Kidney (tissue), 14 donors: Measurements from ENCODE around the gene MLST8. TPM values are rescaled to one million over a fixed set of nuclear protein-coding genes. Genes with fewer than 3 reads are reported as not detected.

ENCODE experiments used
- DNase-seq, 5 donors: peaks; one replicate each; pipeline ENCODE4 v3.0.0-alpha.2; 2013 to 2020
- FAIRE-seq: peaks from 2 replicates; lab custom pipeline; 2012; peaks lifted over from hg19 to GRCh38; lab: Jason Lieb, UNC
- H3K27ac ChIP-seq, 2 donors: one replicate each; pipeline ENCODE4 v1.7.0; 2013; ENCODE audit warnings: low read depth in 2 of 2, low read length in 2 of 2, inconsistent platforms in 1 of 2
- H3K27me3 ChIP-seq: one replicate; pipeline ENCODE4 v1.7.1; 2013; ENCODE audit warnings: low read length, inconsistent platforms; ENCODE audit not compliant: control insufficient read depth, insufficient read depth
- H3K36me3 ChIP-seq, 3 donors: one replicate each; pipeline versions ENCODE4 v1.7.0 to v1.7.1; 2013; ENCODE audit warnings: low read length in 3 of 3, control low read depth in 1 of 3, inconsistent platforms in 1 of 3; ENCODE audit not compliant: insufficient read depth in 3 of 3, control insufficient read depth in 2 of 3
- H3K4me1 ChIP-seq, 3 donors: one replicate each; pipeline versions ENCODE4 v1.7.0 to v1.7.1; 2013; ENCODE audit warnings: low read length in 3 of 3, inconsistent platforms in 1 of 3, low read depth in 1 of 3; ENCODE audit not compliant: control insufficient read depth in 2 of 3, insufficient read depth in 2 of 3
- H3K4me3 ChIP-seq, 3 donors: one replicate each; pipeline versions ENCODE4 v1.7.0 to v1.8.1; 2013; ENCODE audit warnings: low read length in 3 of 3, control low read depth in 1 of 3, inconsistent platforms in 1 of 3
- H3K9ac ChIP-seq, 3 donors: one replicate each; pipeline versions ENCODE4 v1.7.0 to v1.7.1; 2013; ENCODE audit warnings: low read length in 3 of 3, control low read depth in 1 of 3, inconsistent platforms in 1 of 3
- H3K9me3 ChIP-seq, 3 donors: one replicate each; pipeline versions ENCODE4 v1.7.0 to v1.7.1; 2013; ENCODE audit warnings: low read length in 3 of 3, control low read depth in 1 of 3, inconsistent platforms in 1 of 3; ENCODE audit not compliant: control insufficient read depth in 2 of 3, insufficient read depth in 1 of 3
- intact Hi-C: fragments of 100-400 bp; cut with DNase I; formaldehyde crosslinking; loops from one replicate; pipeline ENCODE4 v1.11.1; 2022
- polyA plus RNA-seq: library from polyadenylated mRNA; stranded (reverse); fragments of 350-450 nt; fragmentation: Illumina TruSeq; extraction: RNeasy Lipid Tissue Mini Kit (QIAGEN cat#74804); gene quantifications from one replicate; pipeline ENCODE4 v1.2.3, GENCODE V29; 2014; ENCODE audit warnings: low read depth, low replicate concordance; ENCODE audit not compliant: insufficient read depth
- total RNA-seq: library from RNA; stranded (reverse); fragmentation: NEBNext Ultra II Directional; extraction: Animal tissue kit (Norgen Biotek cat#: 25700); gene quantifications from one replicate; pipeline ENCODE4 v1.2.1, GENCODE V29; 2021
- TF ChIP-seq, protein P1 (sequence below): IDR thresholded peaks from 3 replicates; pipeline ENCODE4 v1.5.1; 2012; ENCODE audit warnings: mild to moderate bottlenecking, moderate library complexity, borderline replicate concordance; ENCODE audit not compliant: insufficient read depth; ENCODE audit errors: extremely low read depth
- donor health status: control.
- donor health status: control.
- donor health status: control.
- donor health status: control.
- donor health status: control.
- donor health status: DM: yes; HTN: yes; CAD: no.
- donor health status: Normal renal cell carcinoma (clear cell type).

Gene MLST8
- total and polyA plus RNA-seq, 2 donors from 2014 or later: 34.0 to 63.3 TPM

DNA sequence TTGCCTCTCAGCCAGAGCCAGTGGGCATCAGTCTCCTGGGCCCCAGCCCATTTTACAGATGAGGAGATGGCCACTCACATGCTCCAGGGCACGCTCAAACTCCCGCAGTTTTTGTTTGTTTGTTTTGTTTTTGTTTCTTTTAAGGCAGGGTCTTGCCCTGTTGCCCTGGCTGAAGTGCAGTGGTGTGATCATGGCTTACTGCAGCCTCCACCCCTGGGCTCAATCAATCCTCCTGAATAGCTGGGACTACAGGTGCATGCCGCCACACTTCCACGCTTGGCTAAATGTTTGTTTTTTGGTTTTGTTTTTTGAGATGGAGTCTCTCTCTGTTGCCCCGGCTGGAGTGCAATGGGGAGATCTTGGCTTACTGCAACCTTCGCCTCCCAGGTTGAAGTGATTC, 21.7 kb downstream of the MLST8 start:
- no peak overlapping the region for H3K4me3 ChIP-seq
- FAIRE-seq (no peak), DNase-seq (no peak)
- H3K9me3 ChIP-seq: no peaks in the 10 kb centered on the region
- H3K4me1 ChIP-seq: peaks cover 0 to 6% (median 3%) of the 10 kb centered on the region in 3 donors
- no peaks in the 10 kb centered on the region for H3K27me3 ChIP-seq
- intact Hi-C loops: no loop called here
- no peak overlapping the region for H3K27ac ChIP-seq
- TF ChIP-seq, protein P1, sequence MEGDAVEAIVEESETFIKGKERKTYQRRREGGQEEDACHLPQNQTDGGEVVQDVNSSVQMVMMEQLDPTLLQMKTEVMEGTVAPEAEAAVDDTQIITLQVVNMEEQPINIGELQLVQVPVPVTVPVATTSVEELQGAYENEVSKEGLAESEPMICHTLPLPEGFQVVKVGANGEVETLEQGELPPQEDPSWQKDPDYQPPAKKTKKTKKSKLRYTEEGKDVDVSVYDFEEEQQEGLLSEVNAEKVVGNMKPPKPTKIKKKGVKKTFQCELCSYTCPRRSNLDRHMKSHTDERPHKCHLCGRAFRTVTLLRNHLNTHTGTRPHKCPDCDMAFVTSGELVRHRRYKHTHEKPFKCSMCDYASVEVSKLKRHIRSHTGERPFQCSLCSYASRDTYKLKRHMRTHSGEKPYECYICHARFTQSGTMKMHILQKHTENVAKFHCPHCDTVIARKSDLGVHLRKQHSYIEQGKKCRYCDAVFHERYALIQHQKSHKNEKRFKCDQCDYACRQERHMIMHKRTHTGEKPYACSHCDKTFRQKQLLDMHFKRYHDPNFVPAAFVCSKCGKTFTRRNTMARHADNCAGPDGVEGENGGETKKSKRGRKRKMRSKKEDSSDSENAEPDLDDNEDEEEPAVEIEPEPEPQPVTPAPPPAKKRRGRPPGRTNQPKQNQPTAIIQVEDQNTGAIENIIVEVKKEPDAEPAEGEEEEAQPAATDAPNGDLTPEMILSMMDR: no peak
- no peak overlapping the region for H3K9ac ChIP-seq
- H3K36me3 ChIP-seq: peaks cover 0 to 21% (median 9%) of the 10 kb centered on the region in 3 donors

DNA sequence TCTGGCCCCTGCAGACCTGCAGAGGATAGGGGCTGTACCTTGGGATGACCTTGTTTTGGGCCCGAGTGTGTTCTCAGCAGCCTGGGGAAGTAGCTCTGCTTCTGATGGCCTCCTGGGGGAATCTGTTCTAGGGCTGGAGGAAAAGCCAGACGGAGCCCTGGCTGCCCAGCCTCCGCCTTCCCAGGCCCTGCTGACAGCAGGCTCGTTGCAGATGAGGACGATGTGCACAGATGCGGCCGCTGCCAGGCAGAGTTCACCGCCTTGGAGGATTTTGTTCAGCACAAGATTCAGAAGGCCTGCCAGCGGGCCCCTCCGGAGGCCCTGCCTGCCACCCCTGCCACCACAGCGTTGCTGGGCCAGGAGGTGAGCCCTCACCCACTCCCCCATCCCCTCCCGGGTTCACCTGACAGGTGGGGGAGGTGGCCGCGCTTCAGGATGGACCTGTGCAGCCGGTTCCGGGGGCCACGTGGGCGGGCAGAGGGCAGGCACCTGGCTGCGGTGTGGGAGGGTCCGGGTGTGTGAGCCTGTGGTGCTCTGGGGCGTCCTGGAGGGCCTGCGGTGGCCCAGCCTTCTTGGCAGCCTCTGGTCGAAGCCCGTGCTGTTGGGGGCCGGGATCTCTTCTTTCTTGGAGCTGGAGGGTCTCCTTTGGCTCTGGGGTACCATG, 23.0 kb downstream of the MLST8 start:
- DNase-seq (peak in 1 of 5 donors; percentile 64), FAIRE-seq (no peak)
- Histone ChIP-seq H3K36me3 (peaks cover 0 to 26% (median 10%) of the 10 kb centered on the region in 3 donors), H3K9ac (no peak overlapping the region), H3K4me1 (peaks cover 0 to 6% (median 3%) of the 10 kb centered on the region in 3 donors), H3K4me3 (no peak overlapping the region), H3K27me3 (no peaks in the 10 kb centered on the region), H3K9me3 (no peaks in the 10 kb centered on the region), H3K27ac (no peak overlapping the region)
- intact Hi-C loops: no loop called here
- TF ChIP-seq, protein P1: no peak

- no peak overlapping the region for H3K9ac ChIP-seq
- intact Hi-C loops: no loop called here
- no peak overlapping the region for H3K4me3 ChIP-seq
- DNase-seq: no peak
- FAIRE-seq: no peak
- H3K9me3 ChIP-seq: no peaks in the 10 kb centered on the region
- H3K36me3 ChIP-seq: peaks cover 0 to 28% (median 10%) of the 10 kb centered on the region in 3 donors
- TF ChIP-seq, protein P1: no peak
- H3K27ac ChIP-seq: no peak overlapping the region
- H3K27me3 ChIP-seq: no peaks in the 10 kb centered on the region
- H3K4me1 ChIP-seq: peaks cover 0 to 6% (median 3%) of the 10 kb centered on the region in 3 donors
Measured at GRCh38 chr16:2229091-2229490, 23.8 kb downstream of the MLST8 start.
